Esophagus muscularis mucosa (tissue), 4 donors: Measurements from ENCODE around the gene TBC1D16.

Experiments
- EP300 ChIP-seq: sonication (generic); formaldehyde crosslinking; IDR thresholded peaks from one replicate; pipeline ENCODE4 v1.6.1; 2017; ENCODE audit warnings: antibody characterized with exemption
- POLR2A ChIP-seq: fragments of 450-650 bp; IDR thresholded peaks from one replicate; pipeline ENCODE4 v1.6.1; 2017; ENCODE audit warnings: antibody characterized with exemption, moderate library complexity, mild to moderate bottlenecking, low read depth
- POLR2AphosphoS5 ChIP-seq, 2 donors: sonication (generic); formaldehyde crosslinking; IDR thresholded peaks; one replicate each; pipeline ENCODE4 v1.6.1; 2017; ENCODE audit warnings: antibody characterized with exemption in 2 of 2
- TF ChIP-seq, protein P1 (sequence below), 3 experiments: fragments of 200-600 bp in 2 of 3; fragments of 450-650 bp in 1 of 3; sonication (generic) in 2 of 3; IDR thresholded peaks; one replicate each; pipeline ENCODE4 v1.5.1; 2017 to 2019; ENCODE audit warnings: antibody characterized with exemption in 3 of 3, mild to moderate bottlenecking in 2 of 3, moderate library complexity in 1 of 3

DNA sequence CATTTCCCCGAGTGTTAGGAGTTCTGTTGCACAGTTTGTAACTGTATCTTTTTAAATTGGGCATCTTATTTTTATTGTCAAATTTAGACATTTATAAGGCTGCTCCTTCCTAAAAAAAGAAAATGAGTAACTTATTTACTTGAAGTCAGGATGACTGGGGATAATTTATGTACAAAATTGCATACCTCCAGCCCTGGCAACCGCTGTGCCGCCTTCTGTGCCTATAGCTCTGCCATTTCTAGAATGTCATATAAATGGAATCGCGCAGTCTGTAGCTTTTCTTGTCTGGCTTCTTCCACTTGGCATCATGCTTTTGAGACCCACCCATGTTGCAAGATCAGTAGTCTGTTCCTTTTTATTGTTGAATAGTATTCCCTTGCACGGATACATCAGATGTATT is 36.7 kb upstream of the TBC1D16 start:
- TF ChIP-seq, protein P1, sequence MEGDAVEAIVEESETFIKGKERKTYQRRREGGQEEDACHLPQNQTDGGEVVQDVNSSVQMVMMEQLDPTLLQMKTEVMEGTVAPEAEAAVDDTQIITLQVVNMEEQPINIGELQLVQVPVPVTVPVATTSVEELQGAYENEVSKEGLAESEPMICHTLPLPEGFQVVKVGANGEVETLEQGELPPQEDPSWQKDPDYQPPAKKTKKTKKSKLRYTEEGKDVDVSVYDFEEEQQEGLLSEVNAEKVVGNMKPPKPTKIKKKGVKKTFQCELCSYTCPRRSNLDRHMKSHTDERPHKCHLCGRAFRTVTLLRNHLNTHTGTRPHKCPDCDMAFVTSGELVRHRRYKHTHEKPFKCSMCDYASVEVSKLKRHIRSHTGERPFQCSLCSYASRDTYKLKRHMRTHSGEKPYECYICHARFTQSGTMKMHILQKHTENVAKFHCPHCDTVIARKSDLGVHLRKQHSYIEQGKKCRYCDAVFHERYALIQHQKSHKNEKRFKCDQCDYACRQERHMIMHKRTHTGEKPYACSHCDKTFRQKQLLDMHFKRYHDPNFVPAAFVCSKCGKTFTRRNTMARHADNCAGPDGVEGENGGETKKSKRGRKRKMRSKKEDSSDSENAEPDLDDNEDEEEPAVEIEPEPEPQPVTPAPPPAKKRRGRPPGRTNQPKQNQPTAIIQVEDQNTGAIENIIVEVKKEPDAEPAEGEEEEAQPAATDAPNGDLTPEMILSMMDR (IDR thresholded peaks at IDR 0.05) = no peak
- TF ChIP-seq POLR2A (no peak), EP300 (no peak), POLR2AphosphoS5 (IDR thresholded peaks at IDR 0.05) (no peak)
